SK-N-SH (cell line): ENCODE results near the gene PEDS1.

Experiments
- CTCF ChIP-seq: fragments of 200-600 bp; sonication (generic); IDR thresholded peaks from 2 replicates; pipeline ENCODE4 v1.6.1; 2017; ENCODE audit warnings: antibody characterized with exemption, mild to moderate bottlenecking, moderate library complexity
- FOSL2 ChIP-seq: IDR thresholded peaks from 2 replicates; pipeline ENCODE4 v1.4.0; 2012; ENCODE audit warnings: low read depth, mild to moderate bottlenecking, moderate library complexity, borderline replicate concordance
- SMC3 ChIP-seq: IDR thresholded peaks from 2 replicates; pipeline ENCODE4 v1.6.1; 2012; ENCODE audit warnings: low read depth, low read length, improper control_type of control experiment
- TF ChIP-seq, protein P1 (sequence below): IDR thresholded peaks from 2 replicates; pipeline ENCODE4; 2012

GRCh38 chr20:50196248-50196647 lies 42.7 kb upstream of the PEDS1 start:
- TF ChIP-seq, protein P1, sequence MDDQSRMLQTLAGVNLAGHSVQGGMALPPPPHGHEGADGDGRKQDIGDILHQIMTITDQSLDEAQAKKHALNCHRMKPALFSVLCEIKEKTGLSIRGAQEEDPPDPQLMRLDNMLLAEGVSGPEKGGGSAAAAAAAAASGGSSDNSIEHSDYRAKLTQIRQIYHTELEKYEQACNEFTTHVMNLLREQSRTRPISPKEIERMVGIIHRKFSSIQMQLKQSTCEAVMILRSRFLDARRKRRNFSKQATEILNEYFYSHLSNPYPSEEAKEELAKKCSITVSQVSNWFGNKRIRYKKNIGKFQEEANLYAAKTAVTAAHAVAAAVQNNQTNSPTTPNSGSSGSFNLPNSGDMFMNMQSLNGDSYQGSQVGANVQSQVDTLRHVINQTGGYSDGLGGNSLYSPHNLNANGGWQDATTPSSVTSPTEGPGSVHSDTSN, result no peak
- TF ChIP-seq FOSL2 (no peak), CTCF (no peak), SMC3 (no peak)
